Measurements from ENCODE around the gene FERMT2.

The FERMT2 gene

GRCh38 chr14:52863334-52863700 is 87.5 kb downstream of the FERMT2 start:
- DNase-seq (ENCODE audit: low spot score): no peak

DNA sequence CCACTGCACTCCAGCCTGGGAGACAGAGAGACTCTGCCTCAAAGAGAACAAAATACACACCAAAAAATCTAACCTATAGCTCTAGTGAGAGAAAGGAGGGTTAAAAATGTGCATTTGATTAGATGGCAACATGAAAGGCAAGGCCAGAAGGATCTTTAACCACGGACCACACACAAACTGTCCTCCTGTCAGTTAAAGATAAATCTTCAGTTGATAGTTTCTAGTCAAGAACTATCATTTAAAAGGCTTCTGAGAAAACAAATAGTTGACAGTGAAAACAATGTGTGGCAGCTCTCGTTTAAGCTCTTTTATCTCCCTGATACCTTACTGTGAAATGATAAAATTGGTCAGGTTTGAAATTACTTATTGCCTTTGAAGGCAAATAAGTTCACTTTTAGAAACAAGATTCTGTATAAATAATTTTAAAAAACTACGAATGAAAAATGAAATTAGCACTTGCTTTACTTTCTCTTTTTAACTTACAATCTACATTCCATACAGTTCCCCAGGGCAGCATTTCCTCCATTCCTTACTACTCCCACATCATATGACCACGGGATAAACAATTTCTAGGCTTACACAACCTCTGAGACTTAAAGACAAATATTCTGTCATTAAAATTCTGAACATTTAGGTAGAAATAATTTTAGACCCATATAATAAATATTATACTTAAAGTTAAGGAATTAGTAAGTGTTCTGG is 88.1 kb downstream of the FERMT2 start:
- no peak for DNase-seq (ENCODE audit: low spot score)

DNA sequence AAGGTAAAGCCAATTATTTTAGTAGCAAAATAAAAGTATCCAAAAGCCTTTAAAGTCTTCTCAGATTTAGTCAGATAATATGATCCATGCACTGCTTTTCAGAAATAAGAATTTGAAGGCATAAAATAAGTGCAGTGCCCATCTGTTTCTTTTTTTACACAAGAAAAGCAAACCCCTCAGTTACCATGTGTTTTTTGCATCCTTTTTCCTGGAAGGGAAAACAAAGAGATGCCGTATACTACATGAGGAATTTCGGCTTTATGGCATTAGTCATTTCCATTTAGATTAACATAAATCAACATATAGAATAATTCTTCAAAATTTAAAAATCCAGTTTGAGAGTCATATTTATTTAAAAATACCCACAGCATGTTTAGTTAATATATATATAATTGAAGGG is 89.4 kb downstream of the FERMT2 start:
- DNase-seq (ENCODE audit: low spot score): no peak

DNA sequence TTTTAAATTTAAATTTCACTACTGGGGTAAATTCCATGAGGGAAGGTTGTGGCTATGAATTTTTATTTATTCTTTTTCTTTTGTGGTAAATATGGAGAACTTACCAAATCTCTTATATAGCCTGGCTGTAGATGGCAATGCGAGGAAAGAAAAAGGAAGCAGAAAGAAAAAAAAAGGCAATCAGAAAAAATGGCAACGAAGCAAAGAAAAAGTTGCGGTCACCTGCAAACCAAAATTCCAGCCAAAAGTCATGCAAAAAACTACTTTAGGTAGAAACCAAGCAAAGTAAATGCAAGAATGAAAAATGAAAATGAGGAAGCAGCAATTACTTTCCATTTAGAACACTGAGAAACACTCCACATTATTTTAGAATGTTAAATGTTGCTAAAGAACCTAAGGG is 89.9 kb downstream of the FERMT2 start:
- no peak for DNase-seq (ENCODE audit: low spot score)

DNA sequence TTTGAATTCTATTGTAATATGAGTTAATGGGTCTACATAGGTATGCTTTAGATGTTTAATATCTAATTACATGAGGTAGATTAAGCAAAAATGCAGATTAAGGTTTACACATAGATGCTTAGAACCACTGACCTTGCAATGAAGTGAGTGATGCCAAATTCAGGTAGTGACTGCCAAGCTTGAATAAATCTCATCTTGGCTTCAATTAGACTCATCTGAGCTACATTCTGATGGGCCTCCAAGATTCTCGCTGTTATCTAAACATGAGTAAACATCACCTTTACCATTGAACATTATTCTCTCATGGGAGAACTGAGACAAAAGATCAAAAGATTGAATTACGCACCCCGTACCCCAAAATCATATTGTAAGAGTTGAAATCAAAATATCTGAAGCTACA is 90.6 kb downstream of the FERMT2 start:
- DNase-seq (ENCODE audit: low spot score): no peak

GRCh38 chr14:52856139-52856538 is 94.7 kb downstream of the FERMT2 start:
- DNase-seq (ENCODE audit: low spot score): no peak

DNA sequence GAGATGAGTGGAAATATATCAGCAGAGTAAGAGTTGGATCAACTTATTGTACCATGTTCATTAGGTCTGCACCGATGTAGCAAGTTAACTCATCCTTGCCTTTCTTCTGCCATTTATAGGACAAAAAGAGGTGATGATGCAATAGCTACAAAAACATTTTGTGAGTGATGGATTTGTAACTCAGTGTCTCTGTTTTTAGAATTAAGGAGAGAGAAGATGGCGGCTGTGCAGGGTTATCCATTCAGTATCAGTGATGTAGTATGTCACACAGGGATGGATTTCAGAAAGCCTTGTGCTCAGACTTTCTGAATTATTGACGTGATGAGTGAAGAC is 97.4 kb downstream of the FERMT2 start:
- no peak for DNase-seq (ENCODE audit: low spot score)

- no peak for DNase-seq (ENCODE audit: low spot score)
Measured at GRCh38 chr14:52852810-52853521, 97.9 kb downstream of the FERMT2 start.

DNA sequence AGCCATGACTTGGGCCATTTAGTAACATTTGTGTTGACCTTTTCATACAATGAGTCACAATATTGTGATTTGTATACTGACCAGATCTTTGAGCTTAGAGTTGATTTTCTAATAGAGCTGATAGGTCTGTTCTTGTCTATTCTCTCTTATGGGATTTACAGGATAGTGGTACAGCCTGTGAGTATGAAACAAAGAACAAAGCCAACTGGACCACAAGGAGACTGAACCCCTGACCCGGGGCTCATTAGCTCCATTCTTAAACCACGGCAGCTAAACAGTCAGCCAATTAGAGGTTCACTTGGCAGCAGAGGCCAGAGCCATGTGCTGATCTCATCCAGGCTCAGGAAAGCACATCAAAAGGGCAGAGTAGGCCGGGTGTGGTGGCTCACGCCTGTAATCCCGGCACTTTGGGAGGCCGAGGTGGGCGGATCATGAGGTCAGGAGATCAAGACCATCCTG is 100.4 kb downstream of the FERMT2 start:
- no peak for DNase-seq (ENCODE audit: low spot score)

GRCh38 chr14:52848626-52849025 is 102.2 kb downstream of the FERMT2 start:
- no peak for DNase-seq (ENCODE audit: low spot score)

DNA sequence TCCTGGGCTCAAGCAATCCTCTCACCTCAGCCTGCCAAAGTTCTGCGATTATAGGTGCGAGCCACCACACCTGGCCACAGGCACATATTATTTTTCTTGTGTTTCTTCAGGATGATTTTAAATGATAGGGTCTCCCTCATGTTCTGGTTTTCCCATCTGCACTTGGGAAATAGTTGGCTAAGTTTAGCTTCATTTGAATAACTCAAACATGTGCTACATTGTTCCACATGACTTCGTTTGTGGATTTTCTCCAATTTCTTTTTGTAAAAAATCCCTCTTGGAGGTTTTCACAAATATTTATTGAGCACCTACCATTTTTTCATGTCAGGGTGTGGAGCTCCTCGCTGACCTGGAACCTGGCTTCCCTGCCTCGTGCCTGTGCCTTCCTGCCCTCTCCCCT is 104.3 kb downstream of the FERMT2 start:
- DNase-seq (ENCODE audit: low spot score): no peak

DNA sequence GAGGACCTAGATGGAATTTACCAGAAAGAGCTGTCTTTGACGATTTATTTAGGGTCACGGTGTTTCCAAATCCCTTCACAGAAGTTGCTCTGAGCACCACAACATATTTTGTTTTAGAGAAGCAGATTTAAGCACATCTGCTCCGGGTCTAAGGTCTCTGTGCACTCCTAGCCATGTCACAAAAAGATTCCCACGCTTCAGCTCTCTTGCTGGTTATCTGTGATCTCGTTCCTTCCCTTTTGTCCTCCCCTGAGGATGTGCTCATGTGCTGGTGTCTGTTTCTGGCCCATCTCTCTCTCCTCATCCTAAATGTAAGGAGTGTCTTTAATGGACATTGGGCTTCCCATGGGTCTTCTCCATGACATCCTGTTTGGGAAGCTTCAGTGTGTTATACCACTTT is 105.8 kb downstream of the FERMT2 start:
- no peak for DNase-seq (ENCODE audit: low spot score)

DNA sequence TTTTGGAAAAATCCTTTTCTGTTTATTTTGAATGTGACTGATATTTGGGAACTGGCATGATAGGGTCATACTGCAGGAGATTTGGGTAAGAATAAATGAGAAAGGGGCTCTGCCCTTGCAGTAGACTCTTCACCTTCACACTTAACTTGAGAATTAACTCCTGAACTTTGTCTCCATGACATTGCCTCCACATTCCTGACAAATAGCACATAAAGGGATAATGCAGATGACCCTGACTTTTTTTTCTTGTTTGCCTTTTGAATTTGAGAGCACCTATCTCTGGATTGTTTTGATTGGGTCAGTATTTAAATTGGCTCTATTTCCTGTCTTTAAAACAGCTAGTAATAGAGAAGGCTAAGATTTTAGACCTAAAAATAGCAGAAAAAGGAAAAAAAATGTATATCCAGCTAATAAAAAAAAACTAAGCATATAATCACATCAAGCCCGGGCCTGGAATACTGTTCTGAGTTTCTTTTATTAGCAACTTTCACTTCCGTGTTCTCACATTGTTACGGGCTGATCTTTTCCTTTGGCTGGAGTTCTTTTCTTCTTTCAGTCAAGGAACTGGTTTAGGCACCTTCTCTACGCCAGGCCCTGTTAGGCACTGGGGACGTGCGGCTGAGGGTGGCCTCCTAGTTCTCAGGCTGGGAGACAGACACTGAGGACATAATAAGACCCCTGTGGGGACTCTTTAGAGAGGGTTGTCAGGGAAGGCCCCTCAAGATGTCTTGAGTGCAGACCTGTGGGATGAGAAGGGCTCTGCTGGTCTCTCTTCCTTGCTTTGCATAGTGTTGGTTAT is 106.4 kb downstream of the FERMT2 start:
- DNase-seq (ENCODE audit: low spot score): no peak

DNA sequence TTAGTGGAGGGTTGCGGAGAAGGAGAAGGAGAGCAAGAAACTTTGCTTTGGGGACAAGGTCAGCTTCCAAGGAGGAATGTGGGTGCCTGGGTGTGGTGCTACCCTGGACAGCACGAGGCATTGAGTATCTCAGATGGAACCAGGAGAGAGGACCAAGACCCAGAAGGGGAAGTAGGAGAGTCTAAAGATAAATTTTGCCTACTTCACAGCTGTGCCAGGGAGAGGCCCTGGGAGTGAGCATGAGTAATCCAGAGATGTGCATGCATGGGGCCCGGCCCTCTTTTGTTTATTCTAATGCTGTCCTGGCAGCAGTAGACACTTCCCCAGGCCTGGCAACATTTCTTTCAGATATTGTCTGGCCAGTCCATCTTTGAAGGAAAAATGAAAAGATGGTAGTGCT is 110.0 kb downstream of the FERMT2 start:
- DNase-seq (ENCODE audit: low spot score): no peak

DNA sequence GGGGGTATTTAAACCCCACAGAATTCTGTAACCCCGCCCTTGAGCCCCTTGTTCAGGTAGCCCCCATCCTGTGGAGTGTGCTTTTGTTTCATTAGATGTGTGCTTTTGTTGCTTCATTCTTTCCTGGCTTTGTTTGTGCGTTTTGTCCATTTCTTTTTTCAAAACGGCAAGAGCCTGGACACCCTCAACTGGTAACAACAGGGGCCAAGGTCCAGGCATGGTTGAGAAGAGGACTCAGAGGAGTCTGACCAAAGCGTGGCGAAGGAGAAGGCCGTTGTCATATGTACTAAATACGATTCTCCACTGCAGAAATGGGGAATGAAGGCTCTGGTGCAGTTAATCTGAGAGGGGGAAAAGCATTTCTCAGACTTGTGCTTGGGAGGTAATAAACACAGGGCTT is 113.4 kb downstream of the FERMT2 start:
- DNase-seq (ENCODE audit: low spot score): no peak

DNA sequence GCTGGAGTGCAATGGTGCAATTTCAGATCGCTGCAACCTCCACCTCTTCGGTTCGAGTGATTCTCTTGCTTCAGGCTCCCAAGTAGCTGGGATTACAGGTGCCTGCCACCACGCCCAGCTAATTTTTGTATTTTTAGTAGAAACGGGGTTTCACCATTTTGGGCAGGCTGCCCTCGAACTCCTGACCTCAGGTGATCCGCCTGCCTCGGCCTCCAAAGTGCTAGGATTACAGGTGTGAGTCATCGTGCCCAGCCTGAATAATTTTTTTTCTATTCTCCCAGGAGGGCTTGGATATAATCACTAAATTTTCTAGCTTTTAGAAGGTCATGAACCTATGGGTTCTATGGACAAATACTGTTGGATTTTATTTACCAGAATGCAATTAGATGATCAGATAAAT is 114.8 kb downstream of the FERMT2 start:
- no peak for DNase-seq (ENCODE audit: low spot score)

DNA sequence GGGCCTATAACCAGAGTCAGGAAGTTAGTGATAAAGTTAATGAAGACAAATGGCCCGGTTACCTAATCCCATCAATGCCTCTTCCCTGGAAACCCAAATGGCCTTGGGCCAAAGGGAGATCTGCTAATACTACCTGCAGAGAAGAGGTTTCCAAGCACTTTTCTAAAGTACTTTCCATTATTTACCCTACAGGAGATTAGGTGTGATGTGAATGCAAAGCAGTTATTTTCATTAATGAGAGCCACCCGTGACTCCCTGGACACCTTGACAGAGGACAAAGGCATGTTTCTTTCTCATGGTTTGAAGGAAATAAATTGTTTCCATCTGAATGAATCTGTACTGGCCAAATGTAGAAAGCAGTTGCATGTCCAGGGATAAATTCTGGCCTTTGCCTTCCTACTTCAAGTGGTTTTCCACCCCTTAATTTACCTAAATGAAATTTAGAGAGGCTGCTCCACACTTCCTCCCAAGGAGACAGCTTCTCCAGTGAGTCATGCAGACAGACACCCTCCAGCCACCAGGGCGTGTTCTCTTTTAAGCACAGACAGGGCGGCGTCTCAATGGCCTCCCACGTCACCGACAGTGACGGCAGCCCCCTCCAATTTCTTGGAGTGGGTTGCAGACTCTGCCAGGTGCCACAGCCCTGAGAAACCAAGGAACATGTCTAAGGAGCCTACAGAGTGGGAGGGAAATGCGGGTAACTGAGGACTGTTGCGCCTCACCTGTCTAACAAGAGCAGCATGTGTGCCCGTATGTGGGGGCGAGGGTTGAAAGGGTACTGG is 115.5 kb downstream of the FERMT2 start:
- DNase-seq (ENCODE audit: low spot score): no peak

DNA sequence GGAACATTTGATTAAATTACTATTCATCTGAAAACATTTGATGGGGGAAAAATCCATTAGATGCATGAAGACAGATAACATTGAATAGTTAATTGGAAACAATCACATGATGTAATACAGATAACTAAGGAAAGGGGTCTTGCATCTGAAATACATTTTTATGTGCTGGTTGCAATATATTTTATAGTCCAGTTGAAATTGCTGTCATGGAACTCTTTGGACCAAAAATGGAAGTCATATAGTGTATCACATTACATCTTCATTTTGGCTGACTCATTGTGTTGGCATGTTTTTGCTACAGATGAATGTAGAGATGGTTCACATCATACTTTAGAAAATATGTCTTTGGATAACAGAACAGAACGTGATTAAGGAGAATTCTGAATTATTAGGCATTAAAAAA is 116.4 kb downstream of the FERMT2 start:
- DNase-seq (ENCODE audit: low spot score): no peak

DNA sequence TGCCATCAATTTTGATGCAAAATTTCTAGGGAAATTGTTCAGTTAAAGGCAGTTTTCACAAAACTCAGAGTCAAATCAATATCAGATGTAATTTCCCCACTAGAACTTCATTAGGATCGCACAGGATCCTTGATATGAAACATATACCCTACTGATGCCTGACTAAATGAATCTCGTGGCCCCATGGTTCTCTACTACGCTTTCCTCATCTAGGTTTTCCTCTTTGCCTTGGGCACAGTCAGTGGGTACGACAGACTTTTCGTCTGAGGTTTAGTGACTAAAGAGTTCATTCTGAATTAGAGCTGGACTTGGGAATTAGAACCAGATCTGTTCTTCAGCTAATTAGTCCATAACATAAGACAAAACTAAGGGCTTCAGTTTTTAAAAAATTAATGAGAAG is 117.0 kb downstream of the FERMT2 start:
- DNase-seq (ENCODE audit: low spot score): no peak

DNA sequence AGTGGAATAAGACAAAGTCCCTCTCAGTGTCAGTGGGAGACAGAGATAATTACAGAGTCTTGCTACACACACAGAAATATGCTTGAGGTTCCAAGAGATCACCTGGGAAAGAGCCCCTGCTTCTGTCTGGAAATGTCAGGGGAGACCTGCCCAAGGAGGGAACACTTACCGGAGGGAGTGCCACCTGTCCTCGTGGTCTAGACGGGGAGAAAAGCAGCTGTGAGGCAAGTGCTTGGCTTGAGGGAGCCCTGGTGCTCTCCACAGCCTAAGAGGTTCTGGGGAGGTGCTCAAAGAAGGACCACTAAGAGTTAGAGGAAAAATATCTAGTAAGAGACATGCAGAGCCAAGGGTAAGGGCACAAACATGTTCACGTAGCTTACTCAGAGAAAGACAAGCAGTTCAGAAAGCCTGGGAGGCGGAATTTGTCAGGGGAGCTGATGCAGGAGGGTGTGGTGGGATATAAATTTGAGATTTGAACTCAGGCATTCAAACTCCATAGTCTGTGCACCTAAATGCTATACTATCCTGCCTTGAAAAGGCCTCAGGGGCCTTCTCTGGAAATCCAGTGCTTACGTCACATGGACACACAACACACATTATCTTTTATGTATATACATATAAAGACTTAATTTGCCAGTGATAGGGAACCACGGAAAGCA is 121.2 kb downstream of the FERMT2 start:
- DNase-seq (ENCODE audit: low spot score): no peak

- DNase-seq (ENCODE audit: low spot score): no peak
Measured at GRCh38 chr14:52827426-52827825, 123.4 kb downstream of the FERMT2 start.

- peak; percentile 54 for DNase-seq (ENCODE audit: low spot score)
Measured at GRCh38 chr14:52825085-52825484, 125.8 kb downstream of the FERMT2 start.

Measured in activated CD4-positive, alpha-beta T cell treated with anti-CD3 and anti-CD28 coated beads, Interleukin-2, Interleukin-4, amounts not matched to agents 100 ng/mL and 50 ng/mL, durations not matched to agents 16 hours and 8 hours (primary cell).